NCI-H1417 (cell line): Measurements from ENCODE around the gene CENPW.

Source experiments
- DNase-seq, 3 experiments: peaks; one replicate each; lab custom pipeline; 2025; lab: John Stamatoyannopoulos, UW

Gene CENPW

DNA sequence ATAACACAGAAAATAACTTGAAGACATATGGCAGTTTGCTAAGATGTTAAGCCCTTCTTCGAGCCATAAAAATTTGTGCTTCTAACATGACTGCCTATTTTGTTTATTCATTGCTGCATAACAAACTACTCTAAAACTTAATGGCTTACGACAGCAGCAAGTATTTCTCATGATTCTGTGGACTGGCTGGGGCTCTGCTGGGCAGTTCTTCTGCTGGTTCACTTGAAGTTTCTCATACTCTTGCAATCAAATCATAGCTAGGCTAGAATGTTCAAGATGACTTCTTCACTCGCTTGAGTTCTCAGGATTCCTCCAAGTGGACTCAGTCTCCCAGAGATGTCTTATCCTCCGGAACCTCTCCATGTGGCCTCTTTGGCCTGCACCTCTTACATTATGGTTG lies 33.4 kb downstream of the CENPW start:
- no peak for DNase-seq

DNA sequence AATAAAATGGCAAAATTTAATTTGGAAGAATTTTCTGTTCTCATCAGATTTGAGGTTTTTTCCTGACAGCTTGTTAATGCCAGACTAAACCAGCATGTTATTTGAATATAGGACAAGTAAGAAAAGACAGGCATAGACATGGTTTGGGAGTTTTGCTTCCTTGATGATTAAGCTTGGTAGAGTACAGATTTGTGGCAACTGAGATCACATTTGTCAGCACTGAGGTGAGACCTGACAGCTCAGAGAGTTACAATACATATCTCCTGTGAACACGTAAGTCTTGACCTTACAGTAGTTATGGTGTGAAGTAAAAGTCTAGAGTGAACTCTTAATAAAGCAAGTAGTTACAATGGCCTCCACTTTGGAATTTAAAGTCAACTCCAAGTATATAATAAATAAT lies 34.5 kb downstream of the CENPW start:
- DNase-seq: no peak

DNA sequence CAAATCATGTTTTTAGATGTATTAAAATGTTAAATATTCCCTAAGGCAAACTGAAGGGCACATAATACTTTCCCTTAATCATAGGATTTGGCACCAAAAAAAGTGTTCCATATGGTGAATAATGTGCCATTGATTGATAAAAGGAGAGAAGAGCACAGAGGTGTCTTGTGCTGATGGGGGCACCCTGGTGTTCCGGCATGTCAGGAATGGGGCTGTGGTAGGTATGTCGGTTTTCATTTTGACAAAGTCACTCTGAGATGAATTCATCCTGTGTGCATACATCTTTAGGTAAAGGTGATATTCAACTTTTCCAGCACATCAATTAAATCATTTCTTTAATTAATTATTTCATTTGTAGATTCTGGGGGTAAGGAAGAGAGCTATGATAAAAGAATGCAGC lies 36.8 kb downstream of the CENPW start:
- DNase-seq: no peak

DNA sequence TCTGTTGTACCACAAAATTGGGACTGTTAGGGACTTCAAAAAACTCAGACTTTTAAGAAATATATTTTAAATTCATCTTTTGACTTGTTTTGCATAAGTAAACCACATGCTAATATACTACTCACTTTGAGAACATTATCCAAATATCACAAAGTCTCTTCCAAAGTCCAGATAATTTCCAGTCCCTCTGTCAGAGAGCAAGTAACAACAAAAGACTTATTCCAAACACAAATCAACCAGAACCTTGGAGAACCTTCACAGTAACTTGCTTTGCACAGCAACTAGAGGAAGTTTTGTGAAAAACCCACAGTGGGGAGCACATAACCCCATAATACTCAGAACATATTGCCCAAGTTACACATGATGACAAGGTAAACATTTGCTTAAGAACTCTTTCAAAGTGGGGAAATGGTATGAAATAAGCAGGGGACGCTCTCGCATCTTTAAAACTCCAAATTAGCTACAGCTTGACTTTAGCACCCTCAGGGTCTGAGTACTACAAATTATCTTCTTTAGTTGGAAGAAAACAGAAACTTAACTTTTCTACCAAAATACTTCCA lies 37.8 kb downstream of the CENPW start:
- no peak for DNase-seq

DNA sequence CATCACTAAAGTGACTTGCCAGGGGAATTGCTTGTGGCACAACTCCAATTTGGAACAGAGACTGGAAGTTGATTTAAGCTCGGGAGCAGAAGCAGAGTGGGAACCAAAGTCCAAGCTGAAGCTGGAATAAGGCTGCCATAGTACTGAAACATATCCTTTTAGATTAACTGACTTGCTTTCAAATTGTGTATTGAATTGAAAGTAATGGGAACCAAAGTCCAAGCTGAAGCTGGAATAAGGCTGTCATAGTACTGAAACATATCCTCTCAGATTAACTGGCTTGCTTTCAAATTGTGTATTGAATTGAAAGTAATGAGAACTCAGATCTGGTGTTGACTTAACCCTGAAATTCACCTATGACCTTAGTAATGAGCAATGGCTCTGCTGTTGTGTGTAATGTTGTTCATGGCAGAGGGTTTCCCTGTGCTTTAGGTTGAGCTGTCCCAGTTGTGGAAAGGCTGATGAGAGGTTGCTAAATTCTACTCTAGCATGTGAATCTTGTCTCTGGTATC lies 40.2 kb downstream of the CENPW start:
- DNase-seq: no peak

DNA sequence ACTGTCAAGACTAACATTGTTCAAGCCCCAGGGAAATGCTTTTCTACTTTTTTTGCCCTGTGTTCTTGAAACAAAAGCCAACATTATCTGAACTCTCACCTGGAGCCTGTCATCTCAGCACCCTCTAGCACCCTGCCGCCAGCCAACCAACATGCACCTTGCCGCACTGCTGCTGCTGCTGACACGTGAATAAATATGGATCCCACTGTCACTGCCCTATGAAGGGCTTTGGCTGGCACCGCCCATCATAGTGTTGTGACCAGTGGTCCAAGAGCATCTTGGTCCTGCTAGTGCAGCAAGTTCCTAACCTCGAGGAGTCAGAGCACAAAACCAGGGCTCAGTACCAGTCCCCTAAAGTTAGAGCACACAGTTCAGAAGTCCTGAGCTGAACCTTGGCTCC lies 41.6 kb downstream of the CENPW start:
- DNase-seq: no peak

DNA sequence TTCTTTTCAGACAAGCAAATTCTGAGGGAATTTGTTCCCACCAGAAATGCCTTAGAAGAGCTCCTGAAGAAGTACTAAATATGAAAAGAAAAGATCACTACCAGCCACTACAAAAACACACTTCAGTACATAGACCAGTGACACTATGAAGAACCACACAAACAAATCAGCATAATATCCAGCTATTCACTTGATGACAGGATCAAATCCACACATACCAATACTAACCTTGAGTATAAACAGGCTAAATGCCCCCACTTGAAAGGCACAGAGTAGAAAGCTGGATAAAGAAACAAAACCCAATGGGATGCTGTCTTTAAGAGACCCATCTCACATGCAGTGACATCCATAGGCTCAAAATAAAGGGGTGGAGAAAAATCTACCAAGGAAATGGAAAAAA lies 43.3 kb downstream of the CENPW start:
- DNase-seq: no peak

DNA sequence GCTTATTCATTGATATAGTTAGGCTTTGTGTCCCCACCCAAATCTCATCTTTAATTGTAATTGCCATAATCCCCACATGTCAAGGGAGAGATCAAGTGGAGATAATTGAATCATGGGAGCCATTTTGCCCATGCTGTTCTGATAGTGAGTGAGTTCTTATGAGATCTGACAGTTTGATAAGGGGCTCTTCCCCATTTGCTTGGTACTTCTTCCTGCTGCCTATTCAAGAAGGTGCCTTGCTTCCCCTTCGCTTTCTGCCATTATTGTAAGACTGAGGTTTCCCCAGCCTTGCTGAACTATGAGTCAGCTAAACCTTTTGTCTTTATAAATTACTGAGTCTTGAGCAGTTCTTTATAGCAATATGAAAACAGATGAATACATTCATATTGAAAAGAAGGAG lies 45.6 kb downstream of the CENPW start:
- DNase-seq: no peak

DNA sequence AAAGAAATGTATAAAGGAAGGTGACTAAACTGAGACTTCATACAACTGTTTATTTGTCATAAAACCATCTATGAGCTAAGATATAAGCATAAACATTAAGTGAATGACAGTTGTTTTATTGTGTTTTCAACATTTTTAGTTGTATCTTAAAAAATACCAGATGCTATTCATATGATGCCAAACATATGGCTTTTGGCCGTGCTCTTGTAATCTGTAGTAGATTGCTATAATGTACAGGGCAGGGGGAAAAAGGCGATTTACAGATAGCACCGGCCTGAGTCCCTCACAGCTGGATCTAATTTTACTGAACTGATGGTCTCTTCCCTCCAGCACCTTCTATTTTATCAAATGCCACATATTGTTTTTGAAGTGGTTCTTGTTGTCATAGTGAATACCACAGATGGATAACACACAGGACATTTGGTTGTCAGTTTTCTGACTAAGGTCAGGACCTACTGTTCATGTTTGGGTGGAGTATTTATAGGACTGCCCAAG lies 48.2 kb downstream of the CENPW start:
- DNase-seq: no peak

DNA sequence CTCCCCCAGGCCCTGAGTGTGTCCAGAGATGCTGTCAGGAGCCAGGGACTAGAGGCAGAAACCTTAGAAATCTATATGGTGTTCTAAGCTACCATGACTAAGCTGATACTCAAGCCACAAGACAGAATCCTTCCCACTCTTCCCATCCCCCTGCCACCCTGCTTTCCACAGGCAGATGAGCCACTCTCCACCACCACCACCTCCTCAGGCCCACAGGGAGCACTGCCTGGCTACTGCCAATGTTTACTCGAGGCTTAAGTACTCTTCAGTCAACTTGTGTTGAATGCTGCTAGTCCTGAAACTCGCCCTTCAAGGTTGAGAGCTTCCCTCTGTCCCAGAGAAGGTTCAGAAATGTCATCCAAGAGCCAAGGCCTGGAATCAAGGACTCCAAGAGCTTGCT lies 56.2 kb downstream of the CENPW start:
- peak in 1 of 3 experiments; percentile 14 for DNase-seq
